ENCODE results near the gene BLOC1S6.

Gene BLOC1S6

DNA sequence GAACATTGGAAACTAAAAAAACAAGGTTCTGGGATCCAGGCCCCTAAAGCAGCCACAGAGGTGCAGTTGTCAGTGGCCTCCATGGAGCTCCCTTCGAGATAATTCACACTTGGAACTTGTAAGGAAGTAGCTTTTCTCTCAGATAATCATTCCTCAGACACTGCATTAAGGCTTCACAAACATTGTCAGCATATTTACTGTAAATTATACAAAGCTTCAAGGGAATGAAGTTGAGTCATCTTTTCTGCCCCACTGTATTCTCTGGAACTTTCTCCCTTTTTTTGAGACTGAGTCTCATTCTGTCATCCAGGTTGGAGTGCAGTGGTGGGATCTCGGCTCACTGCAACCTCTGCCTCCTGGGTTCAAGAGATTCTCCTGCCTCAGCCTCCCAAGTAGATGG, 7.1 kb downstream of the BLOC1S6 start:
- TF ChIP-seq FOXP2 (optimal IDR thresholded peaks at IDR 0.05; ENCODE audit: borderline replicate concordance, extremely low read depth, extremely low read length, insufficient read depth) (no peak), TAF1 (IDR thresholded peaks at IDR 0.05; ENCODE audit: borderline replicate concordance, insufficient read depth, low read length) (no peak), POLR2AphosphoS5 (IDR thresholded peaks at IDR 0.05; ENCODE audit: low read depth, low read length) (no peak), SIN3A (IDR thresholded peaks at IDR 0.05; ENCODE audit: borderline replicate concordance, insufficient read depth, low read length) (no peak)
- TF ChIP-seq, protein P1, sequence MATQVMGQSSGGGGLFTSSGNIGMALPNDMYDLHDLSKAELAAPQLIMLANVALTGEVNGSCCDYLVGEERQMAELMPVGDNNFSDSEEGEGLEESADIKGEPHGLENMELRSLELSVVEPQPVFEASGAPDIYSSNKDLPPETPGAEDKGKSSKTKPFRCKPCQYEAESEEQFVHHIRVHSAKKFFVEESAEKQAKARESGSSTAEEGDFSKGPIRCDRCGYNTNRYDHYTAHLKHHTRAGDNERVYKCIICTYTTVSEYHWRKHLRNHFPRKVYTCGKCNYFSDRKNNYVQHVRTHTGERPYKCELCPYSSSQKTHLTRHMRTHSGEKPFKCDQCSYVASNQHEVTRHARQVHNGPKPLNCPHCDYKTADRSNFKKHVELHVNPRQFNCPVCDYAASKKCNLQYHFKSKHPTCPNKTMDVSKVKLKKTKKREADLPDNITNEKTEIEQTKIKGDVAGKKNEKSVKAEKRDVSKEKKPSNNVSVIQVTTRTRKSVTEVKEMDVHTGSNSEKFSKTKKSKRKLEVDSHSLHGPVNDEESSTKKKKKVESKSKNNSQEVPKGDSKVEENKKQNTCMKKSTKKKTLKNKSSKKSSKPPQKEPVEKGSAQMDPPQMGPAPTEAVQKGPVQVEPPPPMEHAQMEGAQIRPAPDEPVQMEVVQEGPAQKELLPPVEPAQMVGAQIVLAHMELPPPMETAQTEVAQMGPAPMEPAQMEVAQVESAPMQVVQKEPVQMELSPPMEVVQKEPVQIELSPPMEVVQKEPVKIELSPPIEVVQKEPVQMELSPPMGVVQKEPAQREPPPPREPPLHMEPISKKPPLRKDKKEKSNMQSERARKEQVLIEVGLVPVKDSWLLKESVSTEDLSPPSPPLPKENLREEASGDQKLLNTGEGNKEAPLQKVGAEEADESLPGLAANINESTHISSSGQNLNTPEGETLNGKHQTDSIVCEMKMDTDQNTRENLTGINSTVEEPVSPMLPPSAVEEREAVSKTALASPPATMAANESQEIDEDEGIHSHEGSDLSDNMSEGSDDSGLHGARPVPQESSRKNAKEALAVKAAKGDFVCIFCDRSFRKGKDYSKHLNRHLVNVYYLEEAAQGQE (IDR thresholded peaks at IDR 0.05; ENCODE audit: insufficient read depth in 1 of 2, low read depth in 2 of 2, low read length in 2 of 2), result no peak

GRCh38 chr15:45594835-45595530, 7.8 kb downstream of the BLOC1S6 start:
- TF ChIP-seq FOXP2 (optimal IDR thresholded peaks at IDR 0.05; ENCODE audit: borderline replicate concordance, extremely low read depth, extremely low read length, insufficient read depth), result no peak
- TF ChIP-seq, protein P1 (IDR thresholded peaks at IDR 0.05; ENCODE audit: insufficient read depth in 1 of 2, low read depth in 2 of 2, low read length in 2 of 2), result no peak
- TF ChIP-seq POLR2AphosphoS5 (IDR thresholded peaks at IDR 0.05; ENCODE audit: low read depth, low read length), result no peak
- no peak for TF ChIP-seq TAF1 (IDR thresholded peaks at IDR 0.05; ENCODE audit: borderline replicate concordance, insufficient read depth, low read length)
- TF ChIP-seq SIN3A (IDR thresholded peaks at IDR 0.05; ENCODE audit: borderline replicate concordance, insufficient read depth, low read length), result no peak

- TF ChIP-seq SIN3A (IDR thresholded peaks at IDR 0.05; ENCODE audit: borderline replicate concordance, insufficient read depth, low read length) (no peak), POLR2AphosphoS5 (IDR thresholded peaks at IDR 0.05; ENCODE audit: low read depth, low read length) (no peak), TAF1 (IDR thresholded peaks at IDR 0.05; ENCODE audit: borderline replicate concordance, insufficient read depth, low read length) (no peak)
- TF ChIP-seq, protein P1 (IDR thresholded peaks at IDR 0.05; ENCODE audit: insufficient read depth in 1 of 2, low read depth in 2 of 2, low read length in 2 of 2), result no peak
Measured at GRCh38 chr15:45603881-45604280, 16.7 kb downstream of the BLOC1S6 start.

DNA sequence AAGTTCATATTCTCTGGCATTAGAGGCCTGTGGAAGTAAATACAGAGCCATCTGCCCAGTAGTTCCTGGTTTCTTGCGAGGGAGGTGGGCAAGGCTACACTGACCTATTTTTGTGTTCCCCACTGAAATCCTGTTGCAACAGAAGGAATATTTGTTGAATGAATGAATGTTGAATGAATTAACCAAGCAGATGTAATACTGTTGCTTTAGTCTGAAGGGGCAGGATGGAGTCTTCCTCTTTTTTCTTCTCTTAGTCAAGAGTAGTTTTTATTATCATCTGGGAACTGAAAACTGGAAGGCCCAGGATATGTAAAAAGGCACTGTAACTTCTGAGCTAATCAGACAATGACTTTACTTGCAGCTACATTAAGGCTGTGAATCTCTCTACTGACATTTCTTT, 17.1 kb downstream of the BLOC1S6 start:
- TF ChIP-seq TAF1 (IDR thresholded peaks at IDR 0.05; ENCODE audit: borderline replicate concordance, insufficient read depth, low read length), result no peak
- TF ChIP-seq SIN3A (IDR thresholded peaks at IDR 0.05; ENCODE audit: borderline replicate concordance, insufficient read depth, low read length), result no peak
- TF ChIP-seq, protein P1 (IDR thresholded peaks at IDR 0.05; ENCODE audit: insufficient read depth in 1 of 2, low read depth in 2 of 2, low read length in 2 of 2), result no peak
- no peak for TF ChIP-seq FOXP2 (optimal IDR thresholded peaks at IDR 0.05; ENCODE audit: borderline replicate concordance, extremely low read depth, extremely low read length, insufficient read depth)
- TF ChIP-seq POLR2AphosphoS5 (IDR thresholded peaks at IDR 0.05; ENCODE audit: low read depth, low read length), result no peak

All from PFSK-1 (cell line).